IMR-90 (cell line): ENCODE data around the gene UBE2E2. TPM values are rescaled to one million over a fixed set of nuclear protein-coding genes. Genes with fewer than 3 reads are reported as not detected.

ENCODE experiments used
- ATAC-seq: fragments of 200-7000 bp; cut with Tn5 transposase; 2 replicates; pipeline ENCODE4 v1.9.1; 2020; ENCODE audit warnings: low read depth, mild to moderate bottlenecking, moderate library complexity
- BruUV-seq: library from RNA; stranded (reverse); fragments of 400-500 nt; replicated peaks from 2 replicates; lab custom pipeline; 2021; lab: Mats Ljungman, UMichigan
- CTCF ChIA-PET: fragments of 300-600 bp; formaldehyde crosslinking; extraction: SDS; loops from one replicate; lab custom pipeline; 2021; ENCODE audit warnings: antibody characterized with exemption; lab: Yijun Ruan, JAX
- POLR2A ChIA-PET: fragments of 300-600 bp; sonication (Branson Sonifier 250); formaldehyde crosslinking; loops from one replicate; lab custom pipeline; 2022; ENCODE audit warnings: antibody characterized with exemption; ENCODE audit not compliant: unreplicated experiment; lab: Charles Lee
- DNase-seq: peaks from one replicate; pipeline ENCODE4 v3.0.0; 2013
- H2AFZ ChIP-seq: replicated peaks from 2 replicates; pipeline ENCODE3; 2013; ENCODE audit warnings: low read length, mild to moderate bottlenecking; ENCODE audit not compliant: poor library complexity
- H2AK5ac ChIP-seq: 2 replicates; pipeline ENCODE4 v1.6.1; 2013; ENCODE audit warnings: low read depth, low read length, inconsistent platforms
- H2AK9ac ChIP-seq: replicated peaks from 2 replicates; pipeline ENCODE3; 2013; ENCODE audit warnings: mild to moderate bottlenecking, low read depth, low read length, moderate library complexity; ENCODE audit not compliant: poor library complexity
- H2BK120ac ChIP-seq: 2 replicates; pipeline ENCODE4 v1.6.1; 2013; ENCODE audit warnings: low read depth, low read length, inconsistent platforms
- H2BK15ac ChIP-seq: 3 replicates; pipeline ENCODE4 v1.6.1; 2013; ENCODE audit warnings: low read depth, low read length, inconsistent platforms
- H2BK20ac ChIP-seq: 2 replicates; pipeline ENCODE4 v1.6.1; 2013; ENCODE audit warnings: low read depth, mild to moderate bottlenecking, inconsistent platforms, low read length, moderate library complexity
- H2BK5ac ChIP-seq: 2 replicates; pipeline ENCODE4 v1.6.1; 2013; ENCODE audit warnings: mild to moderate bottlenecking, low read depth, low read length, inconsistent platforms; ENCODE audit not compliant: poor library complexity, severe bottlenecking
- H3K14ac ChIP-seq: replicated peaks from 2 replicates; pipeline ENCODE4 v1.6.1; 2013; ENCODE audit warnings: low read depth, low read length, inconsistent platforms
- H3K18ac ChIP-seq: 2 replicates; pipeline ENCODE4 v1.6.1; 2013; ENCODE audit warnings: low read depth, low read length, control low read depth
- H3K23ac ChIP-seq: 2 replicates; pipeline ENCODE4 v1.6.1; 2013; ENCODE audit warnings: low read depth, low read length, inconsistent platforms
- H3K27ac ChIP-seq: 2 replicates; pipeline ENCODE4 v1.5.1; 2013; ENCODE audit warnings: mild to moderate bottlenecking, control low read depth, low read length; ENCODE audit not compliant: insufficient read depth
- H3K27me3 ChIP-seq: 2 replicates; pipeline ENCODE4 v1.6.1; 2013; ENCODE audit warnings: low read length; ENCODE audit not compliant: control insufficient read depth, insufficient read depth
- H3K36me3 ChIP-seq: 2 replicates; pipeline ENCODE4 v1.6.1; 2013; ENCODE audit warnings: low read length, mixed read lengths; ENCODE audit not compliant: control insufficient read depth, insufficient read depth
- H3K4ac ChIP-seq: 2 replicates; pipeline ENCODE4 v1.6.1; 2013; ENCODE audit warnings: low read depth, low read length, inconsistent platforms
- H3K4me1 ChIP-seq: 2 replicates; pipeline ENCODE4 v1.6.1; 2013; ENCODE audit warnings: low read length, mixed read lengths; ENCODE audit not compliant: control insufficient read depth, insufficient read depth
- H3K4me2 ChIP-seq: 2 replicates; pipeline ENCODE4 v1.6.1; 2013; ENCODE audit warnings: low read depth, mild to moderate bottlenecking, control low read depth, low read length, moderate library complexity
- H3K4me3 ChIP-seq: 2 replicates; pipeline ENCODE4 v1.5.1; 2013; ENCODE audit warnings: low read depth, mild to moderate bottlenecking, control low read depth, low read length, moderate library complexity; ENCODE audit not compliant: insufficient read depth
- H3K56ac ChIP-seq: 2 replicates; pipeline ENCODE4 v1.6.1; 2013; ENCODE audit warnings: low read length, inconsistent platforms; ENCODE audit not compliant: insufficient read depth; ENCODE audit errors: extremely low read depth
- H3K79me1 ChIP-seq, 2 experiments: 2 replicates each; pipeline ENCODE4 v1.6.1; 2013; ENCODE audit warnings: low read length in 2 of 2, inconsistent platforms in 1 of 2, low read depth in 1 of 2
- H3K9ac ChIP-seq: 2 replicates; pipeline ENCODE4 v1.6.1; 2013; ENCODE audit warnings: low read depth, low read length, control low read depth
- H3K9me1 ChIP-seq: 2 replicates; pipeline ENCODE4 v1.6.1; 2013; ENCODE audit warnings: low read length, inconsistent platforms; ENCODE audit not compliant: insufficient read depth
- H3K9me3 ChIP-seq: 2 replicates; pipeline ENCODE4 v1.6.1; 2013; ENCODE audit warnings: low read length; ENCODE audit not compliant: control insufficient read depth, insufficient read depth
- H4K20me1 ChIP-seq: 2 replicates; pipeline ENCODE4 v1.6.1; 2013; ENCODE audit warnings: low read length, inconsistent platforms; ENCODE audit not compliant: insufficient read depth
- H4K5ac ChIP-seq: 2 replicates; pipeline ENCODE4 v1.6.1; 2013; ENCODE audit warnings: mild to moderate bottlenecking, low read depth, low read length, control low read depth
- H4K8ac ChIP-seq, 2 experiments: 2 replicates each; pipeline ENCODE4 v1.6.1; 2013; ENCODE audit warnings: low read depth in 2 of 2, low read length in 2 of 2, control low read depth in 1 of 2, inconsistent platforms in 1 of 2
- H4K91ac ChIP-seq: 2 replicates; pipeline ENCODE4 v1.6.1; 2013; ENCODE audit warnings: low read depth, low read length, inconsistent platforms; ENCODE audit not compliant: insufficient read depth
- BHLHE40 ChIP-seq: fragments of 150-350 bp; IDR thresholded peaks from 2 replicates; pipeline ENCODE4 v1.6.1; 2016; ENCODE audit warnings: mild to moderate bottlenecking, low read depth, low read length
- CEBPB ChIP-seq: IDR thresholded peaks from 2 replicates; pipeline ENCODE4 v1.6.1; 2012; ENCODE audit warnings: low read depth, low read length, improper control_type of control experiment
- CHD1 ChIP-seq: IDR thresholded peaks from 2 replicates; pipeline ENCODE4 v1.6.1; 2012; ENCODE audit warnings: low read depth, low read length, improper control_type of control experiment
- CTCF ChIP-seq: conservative IDR thresholded peaks from 2 replicates; pipeline ENCODE4 v1.5.1; 2012; ENCODE audit warnings: mild to moderate bottlenecking, low read depth, low read length, improper control_type of control experiment
- FOS ChIP-seq: fragments of 150-350 bp; IDR thresholded peaks from 2 replicates; pipeline ENCODE4 v1.6.1; 2016; ENCODE audit warnings: low read depth, low read length
- MAFK ChIP-seq: IDR thresholded peaks from 2 replicates; pipeline ENCODE4 v1.6.1; 2012; ENCODE audit warnings: low read depth, low read length, improper control_type of control experiment
- MAZ ChIP-seq: IDR thresholded peaks from 2 replicates; pipeline ENCODE4 v1.6.1; 2012; ENCODE audit warnings: low read depth, mild to moderate bottlenecking, low read length, improper control_type of control experiment, moderate library complexity, borderline replicate concordance
- MXI1 ChIP-seq: IDR thresholded peaks from 2 replicates; pipeline ENCODE4 v1.6.1; 2012; ENCODE audit warnings: low read depth, mild to moderate bottlenecking, low read length, moderate library complexity, borderline replicate concordance
- NFE2L2 ChIP-seq: fragments of 150-350 bp; IDR thresholded peaks from 2 replicates; pipeline ENCODE4 v1.6.1; 2016; ENCODE audit warnings: low read depth, mild to moderate bottlenecking, low read length
- POLR2A ChIP-seq: IDR thresholded peaks from 2 replicates; pipeline ENCODE4 v1.6.1; 2012; ENCODE audit warnings: mild to moderate bottlenecking, low read depth, low read length
- RAD21 ChIP-seq: IDR thresholded peaks from 2 replicates; pipeline ENCODE4 v1.6.1; 2012; ENCODE audit warnings: low read length, improper control_type of control experiment
- RCOR1 ChIP-seq: IDR thresholded peaks from 2 replicates; pipeline ENCODE4 v1.6.1; 2012; ENCODE audit warnings: mild to moderate bottlenecking, low read length, improper control_type of control experiment; ENCODE audit not compliant: insufficient replicate concordance
- RFX5 ChIP-seq: IDR thresholded peaks from 2 replicates; pipeline ENCODE4 v1.8.0; 2012; ENCODE audit warnings: low read depth, mild to moderate bottlenecking, low read length, moderate library complexity
- SMC3 ChIP-seq: fragments of 150-350 bp; IDR thresholded peaks from 2 replicates; pipeline ENCODE4 v1.6.1; 2016; ENCODE audit warnings: low read depth, mild to moderate bottlenecking, antibody characterized with exemption, low read length, moderate library complexity
- WGBS, 2 experiments: methylation state at CpG; one replicate each; pipeline versions ENCODE4 v1.1.5 to v1.1.7; 2013; ENCODE audit warnings: missing lambda C conversion rate in 2 of 2; ENCODE audit not compliant: insufficient read length in 1 of 2; ENCODE audit errors: extremely low coverage in 2 of 2; 5-methylcytosine and 5-hydroxymethylcytosine counted together
- dilution Hi-C: fragments of 300-500 bp; cut with HindIII; formaldehyde crosslinking; loops from one replicate; pipeline ENCODE4 v1.14.3; 2018; ENCODE audit warnings: low sequenced_read_pairs; ENCODE audit not compliant: unreplicated experiment
- in situ Hi-C: fragments of 300-500 bp; cut with MboI; formaldehyde crosslinking; loops from 3 replicates; pipeline ENCODE4 v1.14.3; 2019; ENCODE audit warnings: low sequenced_read_pairs, inconsistent platforms, mixed read lengths
- intact Hi-C: fragments of 100-400 bp; cut with micrococcal nuclease; formaldehyde crosslinking; loops from 2 replicates; pipeline ENCODE4 v1.10.0; 2022
- polyA plus RNA-seq, 3 experiments: library from polyadenylated mRNA; depleted of rRNA; stranded (reverse); fragments of >200 nt; gene quantifications; 2 replicates each; pipeline ENCODE4 v1.2.3, GENCODE V29; 2012; ENCODE audit warnings: low replicate concordance in 1 of 3
- total RNA-seq: library from RNA; depleted of rRNA; stranded (reverse); fragments of >200 nt; gene quantifications from 2 replicates; pipeline ENCODE4 v1.2.3, GENCODE V29; 2012
- TF ChIP-seq, protein P1 (sequence below): fragments of 150-350 bp; IDR thresholded peaks from 2 replicates; pipeline ENCODE4 v1.6.1; 2017; ENCODE audit warnings: mild to moderate bottlenecking, antibody characterized with exemption, low read length, low read depth
- TF ChIP-seq, protein P2 (sequence below): fragments of 150-350 bp; IDR thresholded peaks from 2 replicates; pipeline ENCODE4 v1.6.1; 2016; ENCODE audit warnings: low read depth, mild to moderate bottlenecking, low read length, moderate library complexity, borderline replicate concordance

The UBE2E2 gene
- total and polyA plus RNA-seq, 2 of the 4 experiments (the other 2 are of a cell fraction), result 18.6 to 32.7 TPM

GRCh38 chr3:23487015-23487414, 283.9 kb downstream of the UBE2E2 start:
- no peak overlapping the region for H3K9ac ChIP-seq

More at GRCh38 chr3:23487015-23487414, 283.9 kb downstream of the UBE2E2 start:
- Histone ChIP-seq H3K79me1 (peaks cover 0 to 13% of the 10 kb centered on the region in 2 experiments; a peak in 2 of 4 replicates), H2BK5ac (no peak overlapping the region), H2BK20ac (no peak overlapping the region), H3K4me3 (no peak overlapping the region), H2BK15ac (no peak overlapping the region), H3K9me1 (no peaks in the 10 kb centered on the region; the same call in 1 of the 2 replicates), H3K4me1 (peaks cover 4% of the 10 kb centered on the region), H4K5ac (no peak overlapping the region), H3K23ac (no peak overlapping the region), H3K9me3 (peaks cover 7% of the 10 kb centered on the region), H3K36me3 (0 out of 2 replicates have a peak, but pooled peaks cover 2% of the 10 kb centered on the region), H2BK120ac (no peak overlapping the region), H3K27me3 (no peaks in the 10 kb centered on the region), H4K91ac (no peak overlapping the region), H3K56ac (no peak overlapping the region), H2AK5ac (no peak overlapping the region), H3K27ac (no peak overlapping the region), H2AK9ac (no peak overlapping the region), H4K8ac (no peak overlapping the region), H3K18ac (no peak overlapping the region), H2AFZ (no peak overlapping the region), H3K4me2 (no peak overlapping the region), H4K20me1 (no peaks in the 10 kb centered on the region), H3K4ac (no peak overlapping the region), H3K14ac (no peak overlapping the region)
- in situ Hi-C loops (no loop called here), dilution Hi-C loops (no loop called here), intact Hi-C loops (no loop called here)
- ChIA-PET POLR2A (no interaction called here), CTCF (no interaction called here)
- ATAC-seq (no peak), DNase-seq (no peak)
- TF ChIP-seq FOS (no peak), CTCF (no peak), RCOR1 (no peak), NFE2L2 (no peak), MAZ (no peak), BHLHE40 (no peak), MAFK (no peak), RFX5 (no peak), MXI1 (no peak), POLR2A (no peak), RAD21 (no peak), CEBPB (no peak), SMC3 (no peak), CHD1 (no peak)
- TF ChIP-seq, protein P1, sequence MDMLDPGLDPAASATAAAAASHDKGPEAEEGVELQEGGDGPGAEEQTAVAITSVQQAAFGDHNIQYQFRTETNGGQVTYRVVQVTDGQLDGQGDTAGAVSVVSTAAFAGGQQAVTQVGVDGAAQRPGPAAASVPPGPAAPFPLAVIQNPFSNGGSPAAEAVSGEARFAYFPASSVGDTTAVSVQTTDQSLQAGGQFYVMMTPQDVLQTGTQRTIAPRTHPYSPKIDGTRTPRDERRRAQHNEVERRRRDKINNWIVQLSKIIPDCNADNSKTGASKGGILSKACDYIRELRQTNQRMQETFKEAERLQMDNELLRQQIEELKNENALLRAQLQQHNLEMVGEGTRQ, result no peak
- TF ChIP-seq, protein P2, sequence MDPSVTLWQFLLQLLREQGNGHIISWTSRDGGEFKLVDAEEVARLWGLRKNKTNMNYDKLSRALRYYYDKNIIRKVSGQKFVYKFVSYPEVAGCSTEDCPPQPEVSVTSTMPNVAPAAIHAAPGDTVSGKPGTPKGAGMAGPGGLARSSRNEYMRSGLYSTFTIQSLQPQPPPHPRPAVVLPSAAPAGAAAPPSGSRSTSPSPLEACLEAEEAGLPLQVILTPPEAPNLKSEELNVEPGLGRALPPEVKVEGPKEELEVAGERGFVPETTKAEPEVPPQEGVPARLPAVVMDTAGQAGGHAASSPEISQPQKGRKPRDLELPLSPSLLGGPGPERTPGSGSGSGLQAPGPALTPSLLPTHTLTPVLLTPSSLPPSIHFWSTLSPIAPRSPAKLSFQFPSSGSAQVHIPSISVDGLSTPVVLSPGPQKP, result no peak
- no TSS peak for BruUV-seq
- 77% methylated on average over 3 of the region's 9 CpGs; no CpG with 5 or more reads in 1 of the 2 experiments for WGBS, 2 experiments
